Skeletal muscle satellite cell (primary cell): ENCODE data around the gene ZFP92.
A peak's percentile ranks its signal among the peaks of the same experiment; 100 is the strongest.
"Not testable (repeated sequence)": the region's sequence is repeated elsewhere in the genome, so short reads cannot be mapped to it uniquely, and the experiment has no call there.

Experiments
- H3K27me3 ChIP-seq: 2 replicates; pipeline ENCODE4 v1.7.0; 2013; ENCODE audit warnings: low read length; ENCODE audit not compliant: control insufficient read depth, insufficient read depth
- H3K36me3 ChIP-seq: 2 replicates; pipeline ENCODE4 v1.7.0; 2013; ENCODE audit warnings: mild to moderate bottlenecking, control low read depth, low read length; ENCODE audit not compliant: insufficient read depth
- H3K4me1 ChIP-seq: 2 replicates; pipeline ENCODE4 v1.7.0; 2013; ENCODE audit warnings: low read length; ENCODE audit not compliant: control insufficient read depth, insufficient read depth
- H3K4me2 ChIP-seq: 2 replicates; pipeline ENCODE4 v1.7.0; 2013; ENCODE audit warnings: mild to moderate bottlenecking, low read length
- H3K4me3 ChIP-seq: 2 replicates; pipeline ENCODE4 v1.7.0; 2013; ENCODE audit warnings: low read length
- H3K9ac ChIP-seq: 2 replicates; pipeline ENCODE4 v1.7.0; 2013; ENCODE audit warnings: mild to moderate bottlenecking, low read depth, low read length, moderate library complexity
- H3K9me3 ChIP-seq: replicated peaks from 2 replicates; pipeline ENCODE4 v1.7.0; 2013; ENCODE audit warnings: mild to moderate bottlenecking, control low read depth, low read length

ZFP92 gene

DNA sequence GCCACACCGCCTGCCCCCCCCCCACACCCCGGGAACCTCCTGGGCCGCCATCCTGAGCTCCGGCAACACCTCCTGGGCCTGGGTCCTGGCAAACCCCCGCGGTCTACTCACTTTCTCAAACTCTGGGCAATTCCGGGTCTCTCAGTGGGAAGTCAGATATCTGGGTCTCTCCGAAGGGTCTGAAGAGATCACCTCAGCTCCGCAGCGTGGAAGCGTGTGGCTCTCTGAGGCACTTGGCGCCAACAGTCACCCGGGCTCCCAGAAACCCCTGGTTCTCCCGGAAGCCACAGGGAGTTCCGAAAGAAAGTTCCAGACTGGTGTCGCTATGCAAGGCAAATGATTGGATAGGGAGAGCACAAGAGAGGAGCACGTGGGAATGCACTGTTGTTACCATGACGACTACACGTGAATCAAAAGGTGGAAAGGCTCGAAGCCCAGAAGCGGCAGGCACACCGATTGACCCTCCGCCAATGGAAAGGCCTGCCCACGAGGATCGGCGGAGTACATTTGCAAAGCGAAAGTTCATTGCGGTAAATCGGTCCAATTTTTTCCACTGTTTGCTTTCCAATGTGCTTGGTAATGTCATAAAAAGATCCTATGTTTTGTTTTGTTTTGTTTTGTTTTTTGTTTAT lies 10.0 kb upstream of the ZFP92 start, which contains the start of gene PNMA6E:
PNMA6E (minus strand) TSS at position 218 of the 632 bp plus-strand sequence. CDS start 2,501 bp downstream, outside the sequence.
- Histone ChIP-seq H3K4me1 (no peaks in the 10 kb centered on the region), H3K9me3 (peaks cover 4% of the 10 kb centered on the region), H3K27me3 (no peaks in the 10 kb centered on the region), H3K4me3 (no peak within 1 kb of the TSS), H3K36me3 (no peaks in the 10 kb centered on the region), H3K4me2 (no peak within 1 kb of the TSS), H3K9ac (no peak within 1 kb of the TSS)

DNA sequence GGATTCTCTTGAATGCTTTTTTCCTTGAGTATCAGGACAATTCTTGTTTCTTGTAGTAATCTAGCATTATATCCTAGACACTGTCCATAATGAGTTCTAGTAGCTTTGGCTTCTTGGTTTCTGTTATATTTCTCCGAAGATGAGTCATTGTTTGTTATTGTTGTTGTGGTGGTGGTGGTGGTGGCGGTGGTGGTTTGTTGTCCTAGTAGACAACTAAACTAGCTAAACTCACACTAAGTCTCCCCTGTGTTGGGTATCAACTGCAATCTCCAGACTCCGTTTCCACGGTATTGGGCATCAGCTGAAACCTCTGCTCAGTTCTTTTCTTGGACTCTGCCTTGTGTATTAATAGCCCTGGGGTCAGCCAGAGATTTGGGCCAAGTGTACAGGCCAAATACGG lies 6.9 kb upstream of the ZFP92 start:
- H3K9ac ChIP-seq, H3K36me3 ChIP-seq, H3K4me3 ChIP-seq: not testable (repeated sequence)

DNA sequence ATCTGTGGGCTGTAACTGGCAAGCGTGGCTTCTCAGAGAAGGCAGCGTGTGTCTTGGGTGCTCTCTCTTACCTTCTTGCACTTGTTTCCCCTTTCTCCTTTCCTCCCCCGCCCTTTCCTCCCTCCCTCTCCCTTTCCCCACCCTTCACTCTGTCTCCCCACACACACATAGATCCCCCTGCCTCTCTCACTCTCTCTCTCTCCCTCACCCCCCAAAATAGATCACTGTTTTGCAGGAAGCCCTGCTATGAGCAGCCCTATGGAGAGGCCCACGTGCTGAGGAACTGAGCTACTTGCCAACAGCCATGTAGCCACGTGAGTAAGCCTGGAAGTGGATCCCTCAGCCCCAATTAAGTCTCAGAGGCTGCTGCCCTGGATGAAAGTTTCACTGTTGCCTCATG lies 5.8 kb upstream of the ZFP92 start:
- Histone ChIP-seq H3K4me3 (no peak overlapping the region), H3K4me2 (no peak overlapping the region), H3K27me3 (peaks cover 4% of the 10 kb centered on the region), H3K9ac (no peak overlapping the region), H3K4me1 (no peaks in the 10 kb centered on the region), H3K9me3 (peaks cover 4% of the 10 kb centered on the region), H3K36me3 (no peaks in the 10 kb centered on the region)

More for the DNA sequence above, 6.9 kb upstream of the ZFP92 start:
- not testable (repeated sequence) for H3K9me3 ChIP-seq, H3K4me2 ChIP-seq, H3K4me1 ChIP-seq, H3K27me3 ChIP-seq

DNA sequence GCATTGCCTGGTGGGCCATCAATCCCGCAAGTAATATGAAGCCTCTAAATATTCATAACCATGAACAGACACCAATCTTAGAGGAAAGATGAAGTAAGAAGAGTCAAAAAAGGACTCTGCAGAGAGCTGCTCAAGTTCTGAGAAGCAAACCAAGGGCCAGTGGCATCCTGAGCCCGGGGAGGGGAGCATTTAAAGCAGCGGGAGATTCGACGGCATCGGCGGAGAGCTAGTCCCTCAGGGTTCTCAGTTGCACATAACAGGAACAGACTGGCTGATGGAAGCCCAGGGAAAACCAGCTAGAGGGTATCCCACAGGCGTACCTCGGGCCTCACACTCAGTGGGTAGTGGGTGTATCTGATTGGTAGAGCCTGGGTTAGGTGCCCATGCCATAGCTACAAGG lies 5.3 kb upstream of the ZFP92 start:
- no peaks in the 10 kb centered on the region for H3K36me3 ChIP-seq
- H3K4me2 ChIP-seq, result no peak overlapping the region
- H3K4me1 ChIP-seq, result no peaks in the 10 kb centered on the region
- H3K27me3 ChIP-seq, result peaks cover 4% of the 10 kb centered on the region
- H3K9ac ChIP-seq, result no peak overlapping the region
- H3K9me3 ChIP-seq, result peaks cover 4% of the 10 kb centered on the region
- no peak overlapping the region for H3K4me3 ChIP-seq

DNA sequence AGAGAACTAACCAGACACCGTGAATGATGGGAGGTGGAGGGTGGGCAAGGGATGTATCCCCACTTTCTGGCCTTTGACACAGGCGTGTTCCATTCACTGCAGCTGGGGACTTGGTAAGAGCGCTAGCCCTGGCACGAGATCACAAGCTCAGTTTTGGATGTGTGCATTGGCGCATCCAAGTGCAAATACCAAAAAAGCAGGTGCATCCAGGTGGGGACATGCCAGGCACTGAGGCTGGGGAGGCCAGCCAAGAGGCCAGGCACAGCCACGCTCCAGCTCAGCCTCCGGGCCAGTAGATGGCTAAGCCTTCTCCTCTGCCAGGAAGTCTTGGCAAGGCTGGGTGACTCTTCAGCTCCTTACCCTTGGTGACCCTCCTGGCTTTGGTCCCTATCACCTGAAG lies 4.4 kb upstream of the ZFP92 start:
- no peaks in the 10 kb centered on the region for H3K9me3 ChIP-seq
- no peak overlapping the region for H3K4me2 ChIP-seq
- peaks cover 7% of the 10 kb centered on the region for H3K27me3 ChIP-seq
- H3K36me3 ChIP-seq, result no peaks in the 10 kb centered on the region
- H3K4me3 ChIP-seq, result no peak overlapping the region
- H3K9ac ChIP-seq, result no peak overlapping the region
- no peaks in the 10 kb centered on the region for H3K4me1 ChIP-seq

DNA sequence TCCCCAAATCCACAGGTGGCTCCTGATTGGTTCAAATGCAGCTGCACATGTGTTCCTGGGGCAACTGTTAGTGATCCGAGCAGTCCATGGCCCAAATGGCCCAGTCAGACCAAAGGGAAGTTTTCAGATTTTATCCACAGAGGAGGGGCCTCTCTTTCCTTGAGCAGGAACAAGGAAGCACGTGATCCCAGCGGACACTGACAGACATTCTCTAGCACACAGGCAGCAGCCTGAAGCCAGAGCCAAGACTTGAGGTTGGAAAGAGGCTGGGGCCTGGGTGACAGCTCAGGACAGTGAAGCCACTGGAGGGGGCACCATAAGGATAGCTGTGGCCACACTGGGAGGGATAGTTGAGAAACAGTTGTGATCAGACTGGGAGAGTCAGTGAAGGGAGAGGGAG lies 3.5 kb upstream of the ZFP92 start:
- no peaks in the 10 kb centered on the region for H3K9me3 ChIP-seq
- H3K27me3 ChIP-seq, result peaks cover 15% of the 10 kb centered on the region
- no peak overlapping the region for H3K4me2 ChIP-seq
- H3K36me3 ChIP-seq, result no peaks in the 10 kb centered on the region
- H3K9ac ChIP-seq, result no peak overlapping the region
- no peak overlapping the region for H3K4me3 ChIP-seq
- H3K4me1 ChIP-seq, result no peaks in the 10 kb centered on the region

DNA sequence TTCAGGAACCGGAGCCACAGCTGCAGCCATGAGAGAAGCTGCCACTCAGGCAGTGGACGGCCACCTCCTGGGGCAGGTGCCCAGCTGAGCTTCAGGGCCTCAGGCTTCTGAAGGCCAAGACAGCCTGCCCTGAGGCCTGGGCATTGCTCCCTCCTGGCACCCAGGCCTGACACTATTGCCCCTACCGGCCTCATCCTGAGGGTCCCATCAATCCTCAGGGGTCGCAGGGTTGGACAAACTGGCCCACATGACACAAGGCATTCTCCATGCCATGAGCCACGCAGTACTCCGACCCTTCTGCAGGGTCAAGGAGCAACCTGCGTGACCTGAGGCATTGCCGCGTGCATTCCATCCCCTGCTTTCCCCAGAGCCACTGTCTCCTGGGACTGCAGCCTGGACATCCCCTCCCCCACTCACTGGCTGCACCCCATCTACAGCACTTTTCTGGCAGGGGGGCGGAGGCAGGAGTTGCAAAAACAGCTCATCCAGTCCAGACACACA lies 3.0 kb upstream of the ZFP92 start:
- Histone ChIP-seq H3K9ac (no peak overlapping the region), H3K4me3 (no peak overlapping the region), H3K9me3 (no peaks in the 10 kb centered on the region), H3K4me2 (no peak overlapping the region), H3K27me3 (peaks cover 16% of the 10 kb centered on the region), H3K36me3 (no peaks in the 10 kb centered on the region), H3K4me1 (no peaks in the 10 kb centered on the region)

DNA sequence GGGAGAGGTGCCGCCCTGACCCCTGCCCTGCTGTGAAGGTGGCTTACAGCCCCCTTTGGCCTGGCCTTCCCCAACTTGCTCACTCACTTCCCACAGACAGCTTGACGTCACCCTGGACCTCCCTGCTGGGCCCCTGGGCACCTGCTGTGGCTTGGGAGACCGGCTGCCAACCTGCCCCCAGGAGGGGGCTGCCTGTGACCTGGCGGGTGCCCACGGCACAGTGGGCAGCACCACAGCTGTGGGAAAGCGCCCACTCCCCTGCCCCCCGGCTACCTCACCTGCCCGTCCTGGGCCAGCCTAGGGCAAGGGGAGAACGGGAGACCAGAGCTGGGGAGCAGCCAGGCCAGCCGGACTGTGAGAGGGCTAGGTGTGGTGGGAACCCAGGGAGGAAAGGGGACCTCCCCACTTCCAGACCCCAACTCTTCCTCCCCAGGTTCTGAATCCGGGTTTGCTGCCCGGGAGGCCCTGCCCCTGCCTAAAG lies 2.4 kb upstream of the ZFP92 start:
- peaks cover 16% of the 10 kb centered on the region for H3K27me3 ChIP-seq
- no peaks in the 10 kb centered on the region for H3K4me1 ChIP-seq
- no peak overlapping the region for H3K4me2 ChIP-seq
- H3K36me3 ChIP-seq, result no peaks in the 10 kb centered on the region
- H3K4me3 ChIP-seq, result no peak overlapping the region
- H3K9me3 ChIP-seq, result no peaks in the 10 kb centered on the region
- H3K9ac ChIP-seq, result no peak overlapping the region

DNA sequence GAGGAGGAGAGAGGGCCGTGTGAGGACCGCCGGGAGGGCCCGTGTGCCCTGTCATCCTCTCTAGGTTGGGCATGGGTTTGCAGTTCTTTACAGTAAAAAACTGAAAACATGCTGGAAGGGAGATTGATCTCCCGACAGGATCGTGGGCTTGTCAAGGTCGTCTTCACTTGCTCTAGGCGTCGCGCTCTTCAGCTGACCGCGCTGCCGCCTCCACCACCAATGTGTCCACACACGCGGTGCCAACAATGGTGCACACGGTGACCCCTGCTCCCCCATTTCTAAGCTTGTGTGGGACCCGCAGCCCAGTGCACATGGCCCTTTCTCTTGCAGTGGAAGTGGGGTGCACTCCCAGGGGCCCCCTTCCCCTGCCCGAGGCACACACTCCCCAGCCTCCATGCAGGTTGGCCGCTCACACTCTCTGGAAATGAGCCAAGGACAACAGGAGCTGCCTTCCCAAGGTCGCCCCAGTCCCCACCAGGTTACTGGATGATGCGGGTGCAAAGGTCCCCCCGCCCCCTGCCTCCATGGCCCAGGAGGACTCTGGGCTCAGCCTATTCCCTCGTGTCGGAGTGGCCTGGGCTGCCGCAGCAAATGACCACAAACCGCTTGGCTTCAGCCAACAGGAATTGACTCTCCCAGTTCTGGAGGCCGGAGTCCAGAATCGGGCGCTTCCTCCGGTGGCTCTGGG lies 1.7 kb upstream of the ZFP92 start:
- Histone ChIP-seq H3K9ac (no peak overlapping the region), H3K27me3 (peaks cover 16% of the 10 kb centered on the region), H3K9me3 (no peaks in the 10 kb centered on the region), H3K4me1 (no peaks in the 10 kb centered on the region), H3K4me3 (no peak overlapping the region), H3K4me2 (no peak overlapping the region), H3K36me3 (no peaks in the 10 kb centered on the region)

DNA sequence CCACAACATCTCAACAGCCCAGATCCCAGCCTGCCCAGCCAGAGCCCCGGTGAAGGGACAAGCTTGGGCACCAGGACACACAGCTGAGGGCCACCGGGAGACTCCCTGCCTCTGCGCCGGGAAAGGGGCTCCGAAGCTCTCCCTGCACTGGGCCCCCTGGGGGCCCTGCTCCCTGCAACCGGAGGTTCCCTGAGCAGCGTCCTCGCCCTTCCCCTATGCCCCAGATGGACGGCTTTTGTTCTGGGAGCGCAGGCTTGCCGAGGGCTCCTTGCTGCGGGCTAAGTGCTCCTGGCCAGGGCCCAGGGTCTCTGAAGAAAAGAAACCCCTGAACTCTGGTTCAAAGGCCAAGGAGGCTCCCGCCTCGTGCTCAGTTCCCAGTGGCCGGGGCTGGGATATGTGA lies 899 bp upstream of the ZFP92 start:
- Histone ChIP-seq H3K9me3 (no peaks in the 10 kb centered on the region), H3K27me3 (peaks cover 16% of the 10 kb centered on the region), H3K4me2 (no peak overlapping the region), H3K36me3 (no peaks in the 10 kb centered on the region), H3K4me3 (no peak overlapping the region), H3K9ac (no peak overlapping the region), H3K4me1 (no peaks in the 10 kb centered on the region)

DNA sequence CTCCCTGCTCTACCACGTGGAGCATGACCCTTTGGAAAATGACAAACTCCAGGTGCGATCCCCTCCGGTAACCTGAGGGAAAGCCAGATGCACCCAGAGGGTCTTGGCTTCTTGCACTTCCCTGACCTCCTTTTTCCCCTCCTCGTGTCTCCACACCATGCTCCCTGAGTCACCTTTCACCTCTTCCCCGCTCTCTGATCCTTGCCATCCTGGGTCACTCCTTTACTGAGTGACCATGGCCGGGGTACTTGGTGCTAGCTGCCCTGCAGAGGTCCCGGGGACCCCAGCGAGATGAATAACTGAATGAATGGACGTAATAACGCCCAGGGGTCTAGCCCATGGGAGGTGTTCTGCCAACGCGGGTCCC lies 401 bp upstream of the ZFP92 start:
- H3K4me3 ChIP-seq, result peak overlapping the region; percentile 13
- H3K9me3 ChIP-seq, result no peaks in the 10 kb centered on the region
- no peaks in the 10 kb centered on the region for H3K4me1 ChIP-seq
- H3K4me2 ChIP-seq, result peak overlapping the region; percentile 71
- no peak overlapping the region for H3K9ac ChIP-seq
- no peaks in the 10 kb centered on the region for H3K36me3 ChIP-seq
- peaks cover 16% of the 10 kb centered on the region for H3K27me3 ChIP-seq
